SW 1271 (cell line): ENCODE results near the gene DNM3.
"Not testable (repeated sequence)": the region's sequence is repeated elsewhere in the genome, so short reads cannot be mapped to it uniquely, and the experiment has no call there.

Experiments used
- DNase-seq, 2 experiments: peaks; one replicate each; lab custom pipeline; 2025; lab: John Stamatoyannopoulos, UW

DNM3 gene

DNA sequence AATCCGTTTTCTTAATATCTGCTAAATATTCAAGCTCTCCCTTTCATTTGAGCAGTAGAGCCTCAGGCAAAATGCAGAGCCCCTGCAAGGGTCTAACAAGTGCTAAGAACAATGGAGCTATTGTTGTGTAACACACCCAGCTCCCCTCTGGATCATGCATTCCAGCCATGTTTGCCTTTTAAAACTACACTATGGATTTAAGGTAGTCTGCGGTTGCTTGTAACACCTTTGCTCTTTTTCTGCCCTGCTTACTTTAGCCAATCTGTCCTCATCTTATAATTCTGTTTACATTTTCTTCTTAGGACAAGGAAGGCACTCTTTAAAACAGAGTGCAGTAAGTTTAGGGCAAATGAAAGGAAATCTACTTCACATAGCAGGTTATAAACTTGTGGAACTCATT is 519.2 kb downstream of the DNM3 start:
- no peak for DNase-seq

DNA sequence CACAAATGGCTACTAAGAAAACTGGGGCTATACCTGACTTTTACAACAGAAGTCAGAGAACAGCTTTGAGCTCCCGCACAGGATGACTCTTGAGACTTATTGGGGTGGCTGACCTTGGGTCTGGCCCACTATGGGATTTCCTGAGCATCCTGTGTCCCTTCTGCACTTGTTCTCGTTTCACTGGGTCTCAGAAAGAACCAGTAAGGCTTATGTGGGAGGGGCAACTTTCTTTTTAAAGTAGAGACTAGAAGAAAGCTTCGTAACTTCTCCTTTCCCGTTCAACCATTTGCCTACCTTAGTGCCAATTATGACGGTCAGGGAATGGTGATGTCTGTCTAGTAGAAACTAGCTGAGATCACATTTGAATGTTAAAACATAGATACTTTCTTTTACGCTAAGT is 519.7 kb downstream of the DNM3 start:
- no peak for DNase-seq

DNA sequence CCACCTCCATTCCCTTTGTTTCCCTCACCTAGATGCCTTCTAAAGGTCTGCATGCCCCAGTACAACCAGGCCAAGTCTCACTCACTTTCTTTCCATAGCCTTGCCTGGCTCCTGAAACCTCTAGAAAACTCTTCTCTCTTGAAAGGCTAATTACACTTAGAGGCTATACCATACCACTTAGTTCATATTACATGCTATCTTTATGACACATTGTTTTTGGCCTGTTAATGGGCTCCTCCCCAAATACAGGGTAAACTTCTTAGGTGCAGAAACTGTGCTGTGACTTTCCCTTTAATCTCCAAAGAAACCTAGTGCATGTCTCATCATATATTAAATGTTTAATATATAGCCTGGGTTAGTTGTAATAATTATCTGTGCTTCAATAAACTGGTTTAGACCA is 522.6 kb downstream of the DNM3 start:
- no peak for DNase-seq

DNA sequence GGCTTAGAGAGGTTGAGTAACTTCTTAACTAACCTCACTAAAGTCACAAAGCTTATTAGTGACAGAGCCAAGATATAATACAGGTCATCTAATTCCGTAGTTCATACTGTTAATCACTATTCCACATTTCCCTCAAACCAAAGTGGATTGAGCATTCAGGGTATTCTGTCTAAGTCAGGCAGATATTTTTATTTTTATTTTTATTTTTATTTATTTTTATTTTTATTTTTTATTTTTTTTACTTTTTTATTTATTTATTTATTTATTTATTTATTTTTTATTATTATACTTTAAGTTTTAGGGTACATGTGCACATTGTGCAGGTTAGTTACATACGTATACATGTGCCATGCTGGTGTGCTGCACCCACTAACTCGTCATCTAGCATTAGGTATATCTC is 530.3 kb downstream of the DNM3 start:
- not testable (repeated sequence) for DNase-seq

DNA sequence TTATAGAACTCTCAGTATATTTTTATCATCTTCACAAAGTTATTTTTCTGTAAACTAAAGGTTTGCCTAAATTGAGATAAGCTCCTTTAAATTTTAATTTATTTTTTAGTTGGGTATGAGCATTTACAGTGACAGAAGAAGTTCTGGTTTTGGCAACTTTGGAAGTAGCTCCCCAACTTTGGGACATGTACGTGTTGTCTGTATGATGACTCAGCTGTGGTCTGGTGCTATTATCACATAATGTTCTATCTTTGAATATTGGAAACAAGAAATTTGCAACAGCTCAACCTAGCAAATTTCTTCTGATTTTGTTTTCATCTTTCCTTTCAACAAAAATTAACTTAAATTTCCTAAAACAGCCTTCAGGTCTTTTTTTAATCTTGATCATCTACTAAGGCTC is 532.6 kb downstream of the DNM3 start:
- DNase-seq: no peak

DNA sequence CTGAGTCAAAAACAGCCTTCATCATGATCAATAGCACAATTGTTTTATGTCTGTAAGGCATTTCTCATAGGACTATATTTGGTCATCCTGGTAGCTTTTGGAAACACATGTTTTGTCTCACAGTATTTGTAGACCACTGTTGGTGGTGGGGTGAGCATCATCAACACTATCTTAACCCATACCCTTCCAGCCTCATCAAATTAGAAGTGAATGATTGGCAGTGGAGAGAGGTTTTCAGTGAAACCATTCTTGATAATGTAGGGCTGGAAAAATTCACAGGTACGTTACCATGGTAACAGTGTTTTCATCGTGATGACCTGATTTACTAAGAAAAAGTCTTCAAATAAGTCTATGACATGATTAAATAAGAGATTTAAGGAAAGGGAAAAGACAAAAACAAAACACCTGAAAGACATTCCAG is 533.9 kb downstream of the DNM3 start:
- no peak for DNase-seq

DNA sequence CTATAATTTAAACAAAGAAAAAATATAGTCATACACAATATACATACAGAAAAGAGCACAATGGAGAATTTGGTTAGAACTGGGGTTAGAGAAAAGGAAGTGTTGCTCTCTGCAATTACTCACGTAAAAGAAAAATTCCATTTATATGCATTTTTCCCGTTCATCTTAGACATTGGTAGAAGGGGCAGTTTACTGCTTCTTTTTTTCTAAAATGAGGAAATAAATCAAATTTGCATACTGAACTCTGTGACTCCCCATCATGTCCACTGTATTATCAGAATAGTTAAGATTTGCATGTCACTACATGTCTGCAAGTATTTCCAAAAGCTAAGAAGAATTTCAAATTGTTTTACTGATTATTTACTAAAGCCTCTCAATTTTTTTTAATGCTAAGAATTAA is 535.1 kb downstream of the DNM3 start:
- no peak for DNase-seq

DNA sequence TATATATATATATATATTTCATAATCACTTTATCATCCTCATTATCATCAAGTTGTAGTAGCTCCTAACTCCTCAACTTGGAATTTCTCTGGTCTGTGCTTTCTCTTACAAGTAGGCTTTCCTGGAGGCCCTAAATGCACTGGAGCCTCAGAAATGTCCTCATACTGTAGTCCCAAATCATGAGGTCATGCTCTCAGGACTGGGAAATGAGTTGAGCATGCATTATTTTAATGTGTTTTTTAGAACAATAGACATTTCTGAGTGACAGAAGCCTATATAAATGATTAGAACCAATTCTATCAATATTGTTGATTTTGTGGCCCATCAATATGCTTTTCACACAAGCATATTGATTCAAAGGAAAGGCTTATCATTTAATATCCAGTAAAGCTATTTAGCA is 536.3 kb downstream of the DNM3 start:
- no peak for DNase-seq

DNA sequence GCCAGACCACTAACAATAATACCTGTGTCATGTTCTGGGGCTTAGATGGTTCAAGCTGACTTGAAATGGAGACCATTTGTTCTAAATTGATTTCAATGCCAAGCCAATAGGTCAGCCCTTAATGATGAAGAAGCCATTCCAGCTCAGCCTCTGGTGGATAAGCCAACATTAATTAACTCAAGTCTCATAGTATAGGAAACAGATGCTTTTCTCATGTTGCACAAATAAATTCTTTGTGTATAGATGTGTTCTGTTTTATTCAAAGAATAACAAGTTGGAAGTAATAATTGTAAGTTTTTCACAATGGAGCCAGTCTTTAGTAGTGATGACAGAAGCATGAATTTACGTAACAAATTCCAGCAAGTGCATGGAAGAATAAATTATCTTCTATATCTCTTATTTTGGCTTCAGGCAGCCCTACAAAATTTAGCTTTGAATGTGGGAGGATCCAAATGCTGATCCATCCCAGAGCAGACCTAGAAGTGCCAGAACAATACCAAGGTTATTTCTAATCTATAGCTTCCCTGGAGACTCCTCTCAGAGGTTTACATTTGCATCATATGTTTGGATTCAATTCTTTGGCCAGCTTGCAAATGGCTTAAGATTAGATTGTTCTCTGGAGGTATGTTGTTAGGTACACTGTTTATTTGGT is 536.9 kb downstream of the DNM3 start:
- DNase-seq: no peak

DNA sequence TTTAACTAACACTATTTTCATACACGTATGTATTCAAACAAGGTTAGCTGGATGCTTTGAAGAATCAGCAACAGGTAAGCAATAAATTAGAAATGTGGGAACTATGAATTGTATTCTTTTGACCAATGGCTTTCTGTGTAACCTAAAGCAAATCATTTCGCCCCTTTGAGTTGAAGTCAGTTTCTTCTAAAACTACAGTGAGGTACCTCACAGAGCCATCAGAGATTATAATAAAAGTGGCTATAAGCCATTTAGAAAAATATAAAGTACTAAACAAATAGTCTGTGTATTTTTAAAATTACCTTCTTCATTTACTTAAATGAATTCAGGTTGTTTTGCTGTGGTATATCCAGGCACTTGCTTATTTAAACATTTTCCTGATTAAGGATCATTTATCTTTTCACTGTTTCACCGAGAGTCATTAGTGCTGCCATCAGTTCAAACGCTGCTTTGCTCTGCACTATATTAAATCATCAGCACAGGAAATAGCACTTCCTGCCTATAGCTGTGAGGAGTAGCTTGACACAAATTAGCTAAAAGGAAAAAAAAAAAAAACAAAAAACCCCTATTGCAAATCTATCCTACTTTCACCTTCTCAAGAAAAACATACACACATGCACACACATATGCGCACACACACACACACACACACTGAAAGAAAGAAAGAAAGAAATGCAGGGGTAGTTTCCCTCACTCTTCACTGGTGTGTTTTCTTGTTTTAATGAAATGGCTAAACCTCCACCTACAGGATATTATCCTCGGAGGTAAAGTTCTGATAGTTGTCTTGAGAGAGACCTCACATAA is 539.3 kb downstream of the DNM3 start:
- peak in 1 of 2 experiments; percentile 29 for DNase-seq

DNA sequence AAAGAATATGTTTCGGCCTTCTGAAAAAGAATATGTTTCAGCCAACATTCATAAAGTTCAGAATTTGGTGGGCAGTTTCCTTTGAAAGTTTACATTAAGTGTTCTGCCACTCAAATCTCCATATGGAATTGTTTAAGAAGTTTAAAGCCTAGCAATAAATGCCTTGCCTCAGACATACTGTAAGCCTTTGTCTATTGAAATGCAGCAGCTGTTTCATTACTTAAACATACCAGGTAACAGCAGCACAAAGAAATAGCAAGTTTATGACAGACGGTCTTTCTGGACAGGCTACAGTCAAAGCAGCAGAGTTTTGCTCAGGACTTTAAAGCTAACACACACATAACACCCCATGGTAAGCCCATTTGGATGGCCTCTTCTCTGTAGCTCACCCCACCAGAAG is 540.6 kb downstream of the DNM3 start:
- no peak for DNase-seq

DNA sequence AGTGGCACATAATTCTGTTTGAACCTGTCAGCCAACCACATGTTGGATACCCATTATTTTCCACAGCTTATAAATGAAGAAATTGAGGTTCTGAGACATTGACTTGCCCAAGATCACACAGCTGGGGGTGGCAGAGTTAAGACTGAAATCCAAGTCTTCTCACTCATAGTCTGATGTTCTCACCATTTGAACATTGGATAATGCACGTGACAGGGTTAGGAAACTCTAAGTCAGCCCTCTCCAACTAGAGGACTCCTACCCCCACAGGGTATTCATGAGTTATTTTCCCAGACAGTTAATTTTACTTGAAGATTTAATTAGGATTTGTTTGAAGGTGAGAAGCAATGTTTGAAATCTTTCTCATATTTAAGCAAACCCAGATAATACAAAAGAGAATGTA is 541.1 kb downstream of the DNM3 start:
- DNase-seq: no peak

DNA sequence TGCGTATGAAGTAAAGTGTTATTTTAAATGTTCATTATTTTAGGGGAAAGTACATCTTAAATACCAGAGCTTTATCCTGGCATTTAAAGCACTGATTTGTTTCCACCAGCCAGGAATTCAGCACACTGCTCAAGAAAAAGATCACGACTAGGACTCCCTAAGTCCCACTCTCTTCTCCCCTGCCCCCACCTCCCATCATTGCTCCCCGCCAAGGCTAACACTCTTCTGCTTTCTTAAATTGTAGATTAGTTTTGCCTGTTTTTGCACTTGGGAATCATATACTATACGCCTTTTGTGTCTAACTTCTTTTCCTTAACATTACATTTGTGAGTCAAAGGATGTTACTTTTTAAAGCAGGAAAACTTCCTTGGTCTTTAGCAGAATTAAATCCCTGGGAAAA is 541.7 kb downstream of the DNM3 start:
- DNase-seq: no peak

DNA sequence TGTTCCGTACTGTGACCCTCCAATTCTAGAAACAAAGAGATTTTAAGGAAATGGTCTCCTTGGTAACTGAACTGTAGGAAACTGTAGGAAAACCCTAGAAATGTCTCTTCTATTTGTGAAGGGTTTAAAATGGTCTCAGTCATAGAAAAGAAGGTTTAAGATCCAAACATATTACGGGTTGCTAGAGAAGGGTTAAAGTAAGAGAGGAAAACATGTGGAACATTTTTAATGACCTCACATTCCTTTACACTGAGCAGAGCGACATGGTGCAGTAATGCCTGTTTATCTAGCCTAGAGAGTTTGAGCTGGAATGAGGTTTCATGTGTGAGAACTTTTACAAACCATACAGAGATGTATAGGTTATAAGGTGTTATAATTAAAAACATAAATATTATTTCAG is 542.2 kb downstream of the DNM3 start:
- no peak for DNase-seq

DNA sequence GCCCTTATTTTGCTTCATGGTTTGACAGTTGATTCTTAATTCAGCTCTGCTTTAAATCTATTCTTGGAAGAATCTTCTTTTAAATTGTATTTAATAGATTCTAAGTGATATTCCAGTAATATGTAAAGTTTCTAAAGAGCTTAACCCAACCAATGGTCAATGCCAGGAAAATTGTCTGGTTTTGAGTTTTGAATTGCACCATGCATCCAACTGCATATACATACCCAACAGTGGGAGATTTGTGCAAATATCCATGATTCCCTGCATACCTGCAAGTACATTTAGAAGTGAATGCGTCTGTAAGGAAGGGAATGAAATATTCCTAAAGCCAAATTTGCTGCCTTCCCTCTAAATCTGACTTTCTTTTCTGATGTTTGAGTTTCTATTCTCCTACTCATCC is 543.4 kb downstream of the DNM3 start:
- no peak for DNase-seq

DNA sequence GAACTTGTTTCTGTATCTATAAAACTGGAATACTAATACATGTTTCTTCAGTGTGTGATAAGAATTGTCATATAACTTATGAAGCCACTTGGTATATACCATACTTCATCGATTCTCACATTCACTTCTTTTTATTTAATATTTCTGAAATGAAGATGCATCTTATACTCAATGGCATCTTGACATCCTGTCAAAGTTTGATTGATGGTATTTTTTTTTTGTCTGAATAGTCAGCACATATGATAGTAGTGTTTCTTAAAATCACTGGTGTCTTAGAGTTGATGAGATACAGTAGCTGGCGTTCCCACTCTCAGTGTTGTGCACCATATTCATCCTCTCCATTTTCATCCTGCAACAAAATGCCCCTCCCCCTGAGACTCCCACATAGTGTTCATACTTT is 544.7 kb downstream of the DNM3 start:
- DNase-seq: no peak

DNA sequence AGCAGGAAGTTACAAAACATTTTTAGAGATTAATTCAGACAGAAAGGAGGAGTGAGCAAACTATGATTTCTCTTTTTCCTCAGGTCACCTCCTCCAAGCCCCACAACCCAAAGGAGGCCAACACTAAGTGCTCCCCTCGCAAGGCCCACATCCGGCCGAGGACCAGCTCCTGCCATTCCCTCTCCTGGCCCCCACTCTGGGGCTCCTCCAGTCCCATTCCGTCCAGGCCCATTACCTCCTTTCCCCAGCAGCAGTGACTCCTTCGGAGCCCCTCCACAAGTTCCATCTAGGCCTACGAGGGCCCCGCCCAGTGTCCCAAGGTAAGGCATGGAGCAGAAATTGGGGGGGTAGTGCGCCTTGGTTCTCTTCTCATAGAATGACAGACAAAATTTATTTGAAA is 547.2 kb downstream of the DNM3 start:
- DNase-seq: no peak

DNA sequence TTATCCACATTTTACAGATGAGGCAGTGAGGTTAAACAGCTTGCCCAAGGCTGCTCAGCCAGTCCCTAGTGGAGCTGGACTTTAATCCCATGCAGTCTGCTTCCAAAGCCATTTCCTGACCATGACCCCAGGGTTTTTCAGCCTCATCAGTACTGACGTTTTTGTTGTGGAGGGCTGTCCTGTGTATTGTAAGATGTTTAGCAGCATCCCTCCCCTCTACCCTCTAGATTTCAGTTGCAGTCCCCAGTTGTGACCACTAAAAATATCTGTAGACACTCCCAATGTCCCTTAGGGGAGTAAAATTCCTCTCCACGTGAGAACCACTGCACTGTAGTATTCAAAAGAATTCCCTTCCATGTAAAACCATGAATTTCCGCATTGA is 549.0 kb downstream of the DNM3 start:
- no peak for DNase-seq

DNA sequence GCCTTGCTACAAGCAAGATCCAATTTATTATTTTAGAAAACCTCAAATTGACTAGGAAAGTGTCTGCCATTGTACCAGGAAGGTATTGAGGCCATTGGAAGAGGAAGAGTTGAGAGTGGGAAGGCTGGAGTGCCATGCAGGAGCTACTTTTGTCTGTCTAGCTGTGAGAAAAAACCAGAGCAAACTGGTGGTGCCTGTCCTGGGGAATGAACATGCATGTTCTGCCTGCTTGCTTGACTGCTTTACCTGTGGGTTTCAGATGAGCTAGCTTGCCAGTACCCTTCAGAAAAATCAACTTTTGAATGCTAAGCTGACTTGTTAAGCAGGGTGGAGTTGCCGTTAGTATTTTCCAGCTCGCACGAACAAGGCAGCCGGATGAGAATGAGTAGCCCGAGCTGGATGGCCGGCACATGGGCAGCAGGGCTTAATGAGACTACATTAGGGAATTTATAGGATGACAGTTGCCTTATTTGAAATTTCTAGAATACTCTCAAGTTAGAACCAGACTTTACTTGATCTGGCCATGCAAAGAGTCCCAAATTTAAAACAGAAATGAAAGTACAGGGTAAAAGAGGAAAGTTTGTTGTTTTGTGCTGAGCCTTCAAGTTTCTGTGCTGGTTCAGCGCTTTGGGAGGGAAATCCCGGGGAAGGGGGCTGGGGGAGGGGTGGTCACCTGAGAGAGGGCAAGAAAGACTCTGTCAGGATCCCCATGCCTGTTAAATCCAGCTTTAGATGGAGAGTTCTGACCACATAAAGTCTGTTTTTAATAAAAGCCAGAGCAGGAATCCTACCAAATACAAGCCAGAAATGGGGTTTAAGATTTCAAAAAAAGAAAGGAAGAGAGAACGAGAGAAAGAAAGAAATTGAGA is 549.6 kb downstream of the DNM3 start:
- DNase-seq: no peak

DNA sequence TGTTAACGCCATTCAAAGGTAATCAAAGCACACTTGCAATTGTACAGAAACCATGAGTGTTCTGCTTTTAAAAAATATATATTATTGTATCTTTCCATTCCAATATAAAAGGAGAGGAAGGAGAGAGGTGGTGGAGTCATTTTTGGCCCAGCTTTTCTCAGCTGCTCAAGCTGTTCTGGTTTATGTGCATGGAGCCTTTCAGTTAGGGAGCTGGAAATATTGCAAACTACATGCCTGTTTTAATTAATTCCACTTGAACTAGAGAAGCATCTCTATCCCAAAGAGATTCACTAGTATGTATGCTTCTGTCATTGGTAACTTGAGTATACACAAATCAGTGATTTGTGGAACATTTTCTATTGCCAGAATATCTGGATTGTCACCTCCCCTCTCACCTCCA is 550.7 kb downstream of the DNM3 start:
- DNase-seq: no peak

DNA sequence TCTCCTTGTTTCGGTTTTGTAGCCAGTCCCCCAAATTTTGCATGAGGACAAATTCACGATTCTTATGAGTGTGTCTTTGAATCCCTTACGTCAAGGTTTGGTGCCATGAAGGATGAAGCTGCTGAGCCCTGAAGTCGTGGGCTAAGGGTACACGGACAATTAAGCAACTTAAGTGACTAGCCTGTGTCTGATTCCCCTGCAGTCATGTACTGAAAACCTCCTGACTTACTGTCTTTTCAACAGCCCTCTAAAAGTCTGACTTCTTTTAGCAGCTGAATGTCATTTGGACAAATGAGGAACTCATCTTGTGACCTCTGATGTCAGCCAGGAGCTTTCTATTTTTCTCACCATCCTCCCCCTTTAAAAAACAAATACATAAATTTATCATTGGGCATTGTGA is 552.1 kb downstream of the DNM3 start:
- no peak for DNase-seq

DNA sequence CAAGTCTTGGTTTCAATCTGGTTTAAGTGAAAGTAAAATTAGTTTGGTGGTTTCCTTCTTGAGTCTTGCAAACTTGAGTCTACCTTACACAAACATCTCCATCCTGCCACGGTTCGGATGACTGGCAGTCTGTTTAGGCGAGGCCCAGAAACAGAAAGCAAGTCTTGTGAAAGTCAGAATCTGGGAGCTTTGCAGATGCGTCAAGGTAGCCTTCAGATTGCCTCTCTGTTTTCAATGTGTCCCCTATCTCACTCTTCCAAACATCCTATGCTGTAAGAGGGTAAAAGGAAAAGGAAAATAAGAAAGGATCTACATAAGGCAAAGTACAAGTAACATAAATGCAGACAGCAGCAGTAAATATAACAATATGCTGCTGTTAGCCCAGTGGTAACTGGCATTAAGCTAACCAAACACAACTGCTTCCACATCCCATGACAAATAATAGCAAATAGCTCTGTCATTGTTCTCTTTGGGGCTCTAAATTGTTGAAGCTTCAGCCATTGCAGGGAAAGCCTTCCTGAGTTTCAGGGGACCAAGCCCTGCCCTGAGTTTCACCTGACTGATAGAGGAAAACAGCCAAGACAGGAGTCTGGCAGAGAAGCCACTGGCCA is 552.9 kb downstream of the DNM3 start:
- no peak for DNase-seq

DNA sequence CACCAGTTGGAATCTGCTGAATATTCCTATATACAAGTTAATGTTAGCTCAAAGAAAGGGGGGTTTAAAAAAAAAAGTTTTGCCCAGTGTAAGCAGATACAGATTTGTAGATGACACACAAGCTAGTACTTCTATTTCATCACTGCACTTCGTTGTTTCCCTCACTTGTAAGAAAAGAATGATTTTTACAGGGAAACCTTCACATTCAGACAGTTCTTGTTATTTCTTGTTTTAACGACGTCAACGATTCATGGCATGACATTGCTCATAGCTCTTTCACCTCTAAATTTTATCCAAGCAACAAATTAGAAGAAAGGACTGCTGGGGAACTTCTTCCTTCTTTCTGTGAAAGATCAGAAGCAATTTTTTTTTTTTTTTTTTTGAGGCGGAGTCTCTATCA is 553.5 kb downstream of the DNM3 start:
- no peak for DNase-seq
